Measurements from ENCODE around the gene IRAK4. TPM values are rescaled to one million over a fixed set of nuclear protein-coding genes. Genes with fewer than 3 reads are reported as not detected.
A peak's percentile ranks its signal among the peaks of the same experiment; 100 is the strongest.
"Not testable (repeated sequence)": the region's sequence is repeated elsewhere in the genome, so short reads cannot be mapped to it uniquely, and the experiment has no call there.

IRAK4 gene
- total and polyA plus RNA-seq, 9 donors, result 5.5 to 9.7 (median 8.0) TPM

DNA sequence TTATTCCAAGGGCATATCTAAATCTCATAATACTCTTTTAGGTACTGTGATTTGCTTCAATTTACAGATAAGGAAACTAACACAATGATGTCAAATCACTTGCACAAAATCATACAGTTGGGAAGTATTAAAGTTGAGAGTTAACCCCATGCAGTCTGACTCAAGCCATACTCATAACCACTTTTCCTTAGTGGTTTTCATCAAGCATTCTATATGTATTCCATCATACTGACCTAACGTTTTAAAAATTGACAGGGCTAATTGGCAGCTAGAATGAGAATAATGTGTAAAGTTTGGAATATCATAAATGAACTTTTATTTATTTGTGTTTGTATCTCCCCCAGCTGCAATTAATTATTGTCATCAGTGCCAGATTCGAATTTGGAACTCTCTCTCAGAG is 21.1 kb upstream of the IRAK4 start:
- Histone ChIP-seq H3K27me3 (ENCODE audit: control insufficient read depth, insufficient read depth, low read length) (no peaks in the 10 kb centered on the region), H3K9me3 (replicated peaks; ENCODE audit: control insufficient read depth, low read depth, low read length) (no peaks in the 10 kb centered on the region), H3K36me3 (ENCODE audit: control insufficient read depth, insufficient read depth, low read length) (peaks cover 9% of the 10 kb centered on the region), H3K4me1 (ENCODE audit: control insufficient read depth, insufficient read depth, low read length) (no peaks in the 10 kb centered on the region), H3K4me3 (ENCODE audit: low read length) (no peak overlapping the region), H3K27ac (ENCODE audit: low read length) (no peak overlapping the region)
- no peak for DNase-seq
- no CpG with 5 or more reads among the region's 2 CpGs for WGBS (ENCODE audit: insufficient coverage)

DNA sequence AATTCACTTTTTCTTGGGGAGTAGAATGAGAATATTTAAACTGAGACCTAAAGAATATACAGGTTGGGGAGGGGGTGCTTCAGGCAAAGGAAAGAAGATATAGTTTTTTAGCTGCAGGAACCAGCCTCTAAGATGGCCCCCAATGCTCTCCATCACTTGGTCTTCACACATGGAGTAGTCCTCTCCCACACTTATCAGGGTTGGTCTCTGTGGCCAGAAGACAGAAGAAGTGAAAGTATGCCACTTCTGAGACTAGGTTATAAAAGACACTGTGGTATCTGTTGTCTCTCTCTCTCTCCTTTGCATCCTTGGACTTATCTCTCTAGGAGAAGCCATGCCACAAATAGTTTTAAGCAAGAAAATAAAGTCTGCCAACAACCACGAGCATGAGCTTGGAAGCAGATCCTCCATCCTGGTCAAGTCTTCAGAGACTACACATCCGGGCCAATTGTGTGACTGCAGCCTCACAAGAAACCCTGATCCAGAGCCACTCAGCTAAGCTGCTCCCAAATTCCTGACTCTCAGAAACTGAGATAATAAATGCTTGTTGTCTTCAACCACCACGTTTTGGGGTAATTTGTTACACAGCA is 18.1 kb upstream of the IRAK4 start:
- H3K4me3 ChIP-seq (ENCODE audit: low read length), result no peak overlapping the region
- 38% methylated on average over 1 of the region's 3 CpGs for WGBS (ENCODE audit: insufficient coverage)
- no peaks in the 10 kb centered on the region for H3K27me3 ChIP-seq (ENCODE audit: control insufficient read depth, insufficient read depth, low read length)
- peaks cover 9% of the 10 kb centered on the region for H3K36me3 ChIP-seq (ENCODE audit: control insufficient read depth, insufficient read depth, low read length)
- H3K4me1 ChIP-seq (ENCODE audit: control insufficient read depth, insufficient read depth, low read length), result no peaks in the 10 kb centered on the region
- no peak overlapping the region for H3K27ac ChIP-seq (ENCODE audit: low read length)
- DNase-seq, result no peak
- no peaks in the 10 kb centered on the region for H3K9me3 ChIP-seq (replicated peaks; ENCODE audit: control insufficient read depth, low read depth, low read length)

DNA sequence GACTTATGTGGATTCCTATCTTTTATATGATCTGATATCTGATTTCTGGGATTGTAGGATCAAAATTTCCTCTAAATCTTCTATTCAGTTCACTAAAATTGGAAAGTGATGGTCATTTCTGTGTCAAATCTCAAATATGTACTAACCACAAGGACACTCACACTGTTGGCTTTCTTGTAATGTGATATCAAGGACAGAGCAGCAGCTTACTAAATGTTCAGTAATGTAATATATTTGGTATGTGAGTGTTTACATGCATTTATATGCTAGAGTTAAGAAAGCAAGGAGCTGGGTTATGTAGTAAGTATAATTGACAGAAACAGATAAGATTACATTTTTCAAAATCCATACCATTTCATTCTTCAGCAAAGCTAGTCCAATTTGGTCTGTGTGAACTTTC is 16.6 kb upstream of the IRAK4 start:
- Histone ChIP-seq H3K36me3 (ENCODE audit: control insufficient read depth, insufficient read depth, low read length) (peaks cover 5% of the 10 kb centered on the region), H3K27ac (ENCODE audit: low read length) (no peak overlapping the region), H3K4me1 (ENCODE audit: control insufficient read depth, insufficient read depth, low read length) (no peaks in the 10 kb centered on the region), H3K9me3 (replicated peaks; ENCODE audit: control insufficient read depth, low read depth, low read length) (no peaks in the 10 kb centered on the region), H3K27me3 (ENCODE audit: control insufficient read depth, insufficient read depth, low read length) (no peaks in the 10 kb centered on the region), H3K4me3 (ENCODE audit: low read length) (no peak overlapping the region)
- no peak for DNase-seq

DNA sequence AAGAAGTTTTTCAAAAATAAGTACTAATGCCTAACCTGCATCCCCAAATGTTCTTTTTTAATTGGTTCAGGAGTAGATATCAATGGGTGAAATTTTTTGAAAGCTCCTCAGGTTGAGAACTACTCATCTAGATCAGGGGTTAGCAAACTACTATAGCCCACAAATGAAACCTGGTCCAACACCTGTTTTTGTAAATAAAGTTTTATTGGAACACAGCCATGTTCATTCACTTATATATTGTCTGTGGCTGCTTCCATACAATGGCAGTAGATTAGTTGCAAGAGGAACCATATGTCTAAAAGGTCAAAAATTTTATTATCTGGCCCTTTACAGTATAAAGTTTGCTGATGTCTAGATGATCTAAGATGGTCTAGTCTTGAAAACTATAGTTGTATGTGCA is 13.9 kb upstream of the IRAK4 start:
- Histone ChIP-seq H3K4me1 (ENCODE audit: control insufficient read depth, insufficient read depth, low read length) (no peaks in the 10 kb centered on the region), H3K4me3 (ENCODE audit: low read length) (no peak overlapping the region), H3K27ac (ENCODE audit: low read length) (no peak overlapping the region), H3K27me3 (ENCODE audit: control insufficient read depth, insufficient read depth, low read length) (no peaks in the 10 kb centered on the region), H3K9me3 (replicated peaks; ENCODE audit: control insufficient read depth, low read depth, low read length) (no peaks in the 10 kb centered on the region), H3K36me3 (ENCODE audit: control insufficient read depth, insufficient read depth, low read length) (peaks cover 5% of the 10 kb centered on the region)
- no peak for DNase-seq

DNA sequence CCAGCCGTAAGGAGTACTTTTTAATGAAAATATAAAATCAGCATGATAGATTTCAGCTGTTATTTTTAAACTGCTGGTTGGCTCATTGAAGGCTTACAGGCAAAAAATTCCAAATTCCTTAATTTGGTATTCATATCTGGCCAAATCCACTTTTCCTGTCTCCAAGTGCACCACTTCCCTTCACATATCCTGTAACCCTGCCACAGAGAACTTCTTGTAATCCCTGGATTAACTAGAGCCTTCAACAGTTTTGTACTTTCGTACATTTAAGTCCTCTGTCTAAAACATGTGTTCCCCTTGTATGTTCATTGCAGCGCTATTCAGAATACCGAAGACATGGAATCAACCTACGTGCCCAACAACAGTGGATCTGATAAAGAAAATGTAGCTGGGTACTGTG is 9.7 kb upstream of the IRAK4 start:
- no peaks in the 10 kb centered on the region for H3K27me3 ChIP-seq (ENCODE audit: control insufficient read depth, insufficient read depth, low read length)
- no peak overlapping the region for H3K27ac ChIP-seq (ENCODE audit: low read length)
- DNase-seq, result no peak
- 83% methylated on average over 4 of the region's 5 CpGs for WGBS (ENCODE audit: insufficient coverage)
- no peaks in the 10 kb centered on the region for H3K4me1 ChIP-seq (ENCODE audit: control insufficient read depth, insufficient read depth, low read length)
- peaks cover 4% of the 10 kb centered on the region for H3K9me3 ChIP-seq (replicated peaks; ENCODE audit: control insufficient read depth, low read depth, low read length)
- H3K4me3 ChIP-seq (ENCODE audit: low read length), result no peak overlapping the region
- peaks cover 10% of the 10 kb centered on the region for H3K36me3 ChIP-seq (ENCODE audit: control insufficient read depth, insufficient read depth, low read length)

DNA sequence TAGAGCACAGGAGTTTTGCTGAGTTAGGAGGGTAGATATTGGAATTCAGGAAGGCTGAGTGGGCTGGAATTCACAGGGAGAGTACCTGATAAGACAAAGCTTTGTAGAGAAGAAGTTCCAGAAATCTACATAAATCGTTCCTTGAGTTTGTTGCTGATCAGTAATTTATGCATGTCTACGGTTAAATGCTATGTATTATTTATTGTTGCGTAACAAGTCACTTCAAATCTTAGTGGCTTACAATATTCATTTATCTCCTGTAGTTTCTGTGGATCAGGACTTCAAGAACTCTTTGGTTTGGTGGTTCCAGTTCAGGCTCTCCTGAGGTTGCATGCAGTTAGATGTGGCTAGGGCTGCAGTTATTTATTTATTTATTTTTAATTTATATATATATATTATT is 7.9 kb upstream of the IRAK4 start:
- Histone ChIP-seq H3K4me1 (ENCODE audit: control insufficient read depth, insufficient read depth, low read length) (no peaks in the 10 kb centered on the region), H3K27me3 (ENCODE audit: control insufficient read depth, insufficient read depth, low read length) (no peaks in the 10 kb centered on the region), H3K36me3 (ENCODE audit: control insufficient read depth, insufficient read depth, low read length) (peaks cover 4% of the 10 kb centered on the region), H3K4me3 (ENCODE audit: low read length) (no peak overlapping the region), H3K27ac (ENCODE audit: low read length) (no peak overlapping the region), H3K9me3 (replicated peaks; ENCODE audit: control insufficient read depth, low read depth, low read length) (peaks cover 4% of the 10 kb centered on the region)
- WGBS (ENCODE audit: insufficient coverage), result no CpG with 5 or more reads among the region's 3 CpGs
- DNase-seq, result no peak

DNA sequence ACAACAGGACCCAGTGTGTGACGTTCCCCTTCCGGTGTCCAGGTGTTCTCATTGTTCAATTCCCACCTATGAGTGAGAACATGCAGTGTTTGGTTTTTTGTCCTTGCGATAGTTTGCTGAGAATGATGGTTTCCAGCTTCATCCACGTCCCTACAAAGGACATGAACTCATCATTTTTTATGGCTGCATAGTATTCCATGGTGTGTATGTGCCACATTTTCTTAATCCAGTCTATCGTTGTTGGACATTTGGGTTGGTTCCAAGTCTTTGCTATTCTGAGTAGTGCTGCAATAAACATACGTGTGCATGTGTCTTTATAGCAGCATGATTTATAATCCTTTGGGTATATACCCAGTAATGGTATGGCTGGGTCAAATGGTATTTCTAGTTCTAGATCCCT is 7.4 kb upstream of the IRAK4 start:
- WGBS (ENCODE audit: insufficient coverage), result no CpG with 5 or more reads among the region's 6 CpGs
- H3K4me1 ChIP-seq (ENCODE audit: control insufficient read depth, insufficient read depth, low read length); H3K4me3 ChIP-seq (ENCODE audit: low read length); DNase-seq; H3K36me3 ChIP-seq (ENCODE audit: control insufficient read depth, insufficient read depth, low read length); H3K27ac ChIP-seq (ENCODE audit: low read length); H3K27me3 ChIP-seq (ENCODE audit: control insufficient read depth, insufficient read depth, low read length); H3K9me3 ChIP-seq (replicated peaks; ENCODE audit: control insufficient read depth, low read depth, low read length): not testable (repeated sequence)

DNA sequence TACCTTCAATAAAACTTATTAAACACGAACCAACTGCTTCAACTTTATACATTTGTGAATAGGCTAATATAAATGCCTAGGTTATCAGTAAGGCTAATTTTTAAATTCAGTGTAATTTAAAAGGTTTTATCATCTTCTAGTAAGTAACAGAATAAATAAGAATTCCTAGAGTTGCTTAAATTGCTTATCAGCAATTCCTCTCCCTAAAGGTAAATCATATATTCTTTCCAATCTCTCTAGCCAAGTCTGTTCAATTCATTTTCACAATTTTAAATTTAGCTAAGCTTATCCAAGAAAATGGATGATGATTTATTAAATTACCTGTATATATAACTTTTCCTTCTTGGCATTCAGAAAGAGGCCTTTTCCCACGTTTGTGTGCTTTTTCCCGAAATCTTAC is 4.7 kb upstream of the IRAK4 start:
- Histone ChIP-seq H3K27ac (ENCODE audit: low read length) (no peak overlapping the region), H3K36me3 (ENCODE audit: control insufficient read depth, insufficient read depth, low read length) (peaks cover 4% of the 10 kb centered on the region), H3K27me3 (ENCODE audit: control insufficient read depth, insufficient read depth, low read length) (no peaks in the 10 kb centered on the region), H3K9me3 (replicated peaks; ENCODE audit: control insufficient read depth, low read depth, low read length) (peaks cover 4% of the 10 kb centered on the region), H3K4me3 (ENCODE audit: low read length) (no peak overlapping the region), H3K4me1 (ENCODE audit: control insufficient read depth, insufficient read depth, low read length) (peaks cover 2% of the 10 kb centered on the region)
- WGBS (ENCODE audit: insufficient coverage), result no CpG with 5 or more reads among the region's 3 CpGs
- no peak for DNase-seq

DNA sequence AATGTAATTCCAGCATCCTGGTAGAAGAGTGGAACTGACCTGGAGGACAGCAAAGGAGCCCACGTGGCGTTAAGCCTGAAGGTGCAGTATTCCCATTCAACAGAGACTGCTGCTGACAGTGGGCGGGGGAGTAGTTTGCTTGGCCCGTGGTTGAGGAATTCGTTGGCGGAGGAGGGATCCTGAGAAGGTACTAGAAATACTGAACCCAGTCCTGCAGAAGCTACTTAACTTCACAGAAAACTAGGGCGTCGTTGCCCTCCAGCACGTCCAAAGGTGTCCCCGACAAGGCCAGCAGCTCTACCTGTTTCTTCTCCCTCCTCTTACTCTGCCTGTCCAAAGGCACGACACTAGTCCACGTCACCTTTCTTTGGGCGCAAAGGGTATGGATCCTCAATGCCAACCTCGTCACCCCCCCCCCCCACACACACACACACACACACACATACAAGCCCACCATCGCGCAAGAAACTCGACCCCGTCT is 464 bp upstream of the IRAK4 start:
- peaks cover 13% of the 10 kb centered on the region for H3K4me1 ChIP-seq (ENCODE audit: control insufficient read depth, insufficient read depth, low read length)
- peak overlapping the region; percentile 94 for H3K27ac ChIP-seq (ENCODE audit: low read length)
- 0% methylated on average over 10 of the region's 18 CpGs for WGBS (ENCODE audit: insufficient coverage)
- no peaks in the 10 kb centered on the region for H3K9me3 ChIP-seq (replicated peaks; ENCODE audit: control insufficient read depth, low read depth, low read length)
- no peaks in the 10 kb centered on the region for H3K27me3 ChIP-seq (ENCODE audit: control insufficient read depth, insufficient read depth, low read length)
- peaks cover 2% of the 10 kb centered on the region for H3K36me3 ChIP-seq (ENCODE audit: control insufficient read depth, insufficient read depth, low read length)
- H3K4me3 ChIP-seq (ENCODE audit: low read length), result peak overlapping the region; percentile 97
- no peak for DNase-seq

DNA sequence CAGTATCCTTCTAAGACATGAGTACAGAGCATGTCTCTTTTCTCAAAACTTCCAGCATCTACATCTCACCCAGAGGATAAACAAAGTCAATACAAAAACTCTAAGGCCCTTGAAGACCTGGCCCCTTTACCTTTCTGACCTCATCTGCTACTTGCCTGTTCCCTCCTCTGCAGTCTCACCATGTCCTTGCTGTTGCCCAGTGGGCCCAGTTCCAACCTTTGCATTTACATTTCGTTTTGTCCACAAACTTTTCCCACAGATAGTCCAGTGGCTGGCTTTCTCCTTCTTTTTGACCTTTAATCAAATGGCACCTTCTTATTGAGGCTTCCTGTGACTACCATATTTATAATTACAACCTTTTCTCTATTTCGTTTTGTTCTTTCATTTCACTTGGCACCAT is 1.6 kb downstream of the IRAK4 start:
- H3K4me1 ChIP-seq (ENCODE audit: control insufficient read depth, insufficient read depth, low read length), result peaks cover 13% of the 10 kb centered on the region
- no peak for DNase-seq
- no peak overlapping the region for H3K27ac ChIP-seq (ENCODE audit: low read length)
- no peaks in the 10 kb centered on the region for H3K36me3 ChIP-seq (ENCODE audit: control insufficient read depth, insufficient read depth, low read length)
- no peaks in the 10 kb centered on the region for H3K27me3 ChIP-seq (ENCODE audit: control insufficient read depth, insufficient read depth, low read length)
- H3K4me3 ChIP-seq (ENCODE audit: low read length), result no peak overlapping the region
- WGBS (ENCODE audit: insufficient coverage), result 91% methylated on average over 1 of the region's 2 CpGs
- H3K9me3 ChIP-seq (replicated peaks; ENCODE audit: control insufficient read depth, low read depth, low read length), result no peaks in the 10 kb centered on the region

DNA sequence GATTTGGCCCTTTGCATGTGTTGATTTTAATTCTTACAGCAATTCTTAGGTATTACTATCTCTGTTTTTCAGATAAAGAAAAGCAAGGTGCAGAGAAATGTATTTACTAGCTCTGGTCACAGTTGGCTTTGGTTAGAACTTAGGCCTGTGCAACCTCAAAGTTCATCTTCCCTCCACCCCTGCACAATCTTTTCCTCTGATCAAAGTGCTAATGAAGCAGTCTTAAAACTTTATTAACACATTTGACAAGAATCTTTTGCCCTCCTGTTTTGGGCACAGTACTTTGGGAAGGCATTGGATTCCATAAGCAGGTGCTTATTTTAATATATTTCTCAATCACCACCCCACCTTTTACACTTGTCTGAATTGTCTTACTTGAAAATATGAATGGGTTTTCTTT is 2.7 kb downstream of the IRAK4 start:
- H3K9me3 ChIP-seq (replicated peaks; ENCODE audit: control insufficient read depth, low read depth, low read length), result no peaks in the 10 kb centered on the region
- DNase-seq, result no peak
- no peaks in the 10 kb centered on the region for H3K36me3 ChIP-seq (ENCODE audit: control insufficient read depth, insufficient read depth, low read length)
- H3K27ac ChIP-seq (ENCODE audit: low read length), result no peak overlapping the region
- H3K27me3 ChIP-seq (ENCODE audit: control insufficient read depth, insufficient read depth, low read length), result no peaks in the 10 kb centered on the region
- peaks cover 13% of the 10 kb centered on the region for H3K4me1 ChIP-seq (ENCODE audit: control insufficient read depth, insufficient read depth, low read length)
- H3K4me3 ChIP-seq (ENCODE audit: low read length), result no peak overlapping the region

Measured in muscle of leg (tissue), 11 donors.